ENCODE results near the gene HMCN2.
A peak's percentile ranks its signal among the peaks of the same experiment; 100 is the strongest.

Gene HMCN2

GRCh38 chr9:130461218-130461630, 195.7 kb downstream of the HMCN2 start:
- DNase-seq (ENCODE audit: low read depth, low spot score), result peak; percentile 10
- in situ Hi-C loops (cut with HindIII; ENCODE audit: low sequenced_read_pairs), result no loop called here
- peak; percentile 91 for TF ChIP-seq CTCF (IDR thresholded peaks at IDR 0.05; ENCODE audit: low read depth, low read length)
- no peak overlapping the region for H3K4me3 ChIP-seq (ENCODE audit: low read depth, low read length)

- no peak overlapping the region for H3K4me3 ChIP-seq (ENCODE audit: low read depth, low read length)
- in situ Hi-C loops (cut with HindIII; ENCODE audit: low sequenced_read_pairs), result no loop called here
- TF ChIP-seq CTCF (IDR thresholded peaks at IDR 0.05; ENCODE audit: low read depth, low read length), result no peak
- no peak for DNase-seq (ENCODE audit: low read depth, low spot score)
These were observed 196.2 kb downstream of the HMCN2 start for GRCh38 chr9:130461731-130462130.

GRCh38 chr9:130462685-130463540, 197.4 kb downstream of the HMCN2 start:
- in situ Hi-C loops (cut with HindIII; ENCODE audit: low sequenced_read_pairs), result no loop called here
- TF ChIP-seq CTCF (IDR thresholded peaks at IDR 0.05; ENCODE audit: low read depth, low read length), result no peak

GRCh38 chr9:130463763-130464745, 198.5 kb downstream of the HMCN2 start:
- no peak for DNase-seq (ENCODE audit: low read depth, low spot score)
- no peak overlapping the region for H3K4me3 ChIP-seq (ENCODE audit: low read depth, low read length)
- no peak for TF ChIP-seq CTCF (IDR thresholded peaks at IDR 0.05; ENCODE audit: low read depth, low read length)
- in situ Hi-C loops (cut with HindIII; ENCODE audit: low sequenced_read_pairs), result no loop called here

More at GRCh38 chr9:130462685-130463540, 197.4 kb downstream of the HMCN2 start:
- no peak for DNase-seq (ENCODE audit: low read depth, low spot score)
- no peak overlapping the region for H3K4me3 ChIP-seq (ENCODE audit: low read depth, low read length)

GRCh38 chr9:130465383-130466096, 200.0 kb downstream of the HMCN2 start:
- no peak overlapping the region for H3K4me3 ChIP-seq (ENCODE audit: low read depth, low read length)
- in situ Hi-C loops (cut with HindIII; ENCODE audit: low sequenced_read_pairs), result no loop called here
- no peak for DNase-seq (ENCODE audit: low read depth, low spot score)
- TF ChIP-seq CTCF (IDR thresholded peaks at IDR 0.05; ENCODE audit: low read depth, low read length), result no peak
